PC-9 (cell line): ENCODE measurements around the gene CYB5D1. TPM values are rescaled to one million over a fixed set of nuclear protein-coding genes. Genes with fewer than 3 reads are reported as not detected.

Source experiments
- BruUV-seq: library from RNA; stranded (reverse); fragments of 400-500 nt; replicated peaks from 2 replicates; lab custom pipeline; 2021; lab: Mats Ljungman, UMichigan
- CTCF ChIA-PET: fragments of 300-600 bp; sonication (Branson Sonifier 250); formaldehyde crosslinking; loops from one replicate; lab custom pipeline; 2022; ENCODE audit warnings: antibody characterized with exemption; lab: Charles Lee
- POLR2A ChIA-PET: fragments of 300-600 bp; sonication (Branson Sonifier 250); formaldehyde crosslinking; loops from one replicate; lab custom pipeline; 2022; ENCODE audit warnings: antibody characterized with exemption; ENCODE audit not compliant: unreplicated experiment; lab: Charles Lee
- DNase-seq, 2 experiments: peaks; one replicate each; pipeline versions ENCODE4 v3.0.0 to v3.0.0-alpha.2; 2015 to 2022; ENCODE audit warnings: mixed read lengths in 1 of 2
- H2AFZ ChIP-seq: fragments of 200-600 bp; sonication (generic); 2 replicates; pipeline ENCODE4 v1.8.1; 2017; ENCODE audit warnings: antibody characterized with exemption
- H3F3A ChIP-seq: fragments of 200-600 bp; sonication (generic); 2 replicates; pipeline ENCODE4 v1.8.1; 2017; ENCODE audit warnings: antibody characterized with exemption, mild to moderate bottlenecking, low read depth; ENCODE audit not compliant: insufficient read depth
- H3K27ac ChIP-seq: fragments of 200-600 bp; sonication (generic); 2 replicates; pipeline ENCODE4 v1.6.1; 2016; ENCODE audit warnings: mixed run types
- H3K27me3 ChIP-seq: fragments of 200-600 bp; sonication (generic); 2 replicates; pipeline ENCODE4 v1.6.1; 2016; ENCODE audit warnings: low read depth, mixed run types; ENCODE audit not compliant: insufficient read depth
- H3K36me3 ChIP-seq: fragments of 200-600 bp; sonication (generic); 2 replicates; pipeline ENCODE4 v1.6.1; 2016; ENCODE audit warnings: low read depth, mixed run types
- H3K4me1 ChIP-seq: fragments of 200-600 bp; sonication (generic); replicated peaks from 2 replicates; pipeline ENCODE4 v1.6.1; 2016; ENCODE audit warnings: mixed run types; ENCODE audit not compliant: insufficient read depth
- H3K4me2 ChIP-seq: fragments of 200-600 bp; sonication (generic); 2 replicates; pipeline ENCODE4 v1.6.1; 2017; ENCODE audit warnings: mixed run types
- H3K4me3 ChIP-seq: fragments of 200-600 bp; sonication (generic); 2 replicates; pipeline ENCODE4 v1.6.1; 2016; ENCODE audit warnings: mixed run types
- H3K79me2 ChIP-seq: fragments of 200-600 bp; sonication (generic); 2 replicates; pipeline ENCODE4 v1.6.1; 2017; ENCODE audit warnings: low read depth, mixed run types
- H3K9me2 ChIP-seq: fragments of 200-600 bp; sonication (generic); 2 replicates; pipeline ENCODE4 v1.8.1; 2017; ENCODE audit warnings: mild to moderate bottlenecking; ENCODE audit not compliant: insufficient read depth
- H3K9me3 ChIP-seq: fragments of 200-600 bp; sonication (generic); 2 replicates; pipeline ENCODE4 v1.8.1; 2016; ENCODE audit warnings: low read depth; ENCODE audit not compliant: insufficient read depth
- H4K20me1 ChIP-seq: fragments of 200-600 bp; sonication (generic); 2 replicates; pipeline ENCODE4 v1.8.1; 2017; ENCODE audit not compliant: insufficient read depth
- EZH2 ChIP-seq: fragments of 200-600 bp; sonication (generic); IDR thresholded peaks from 2 replicates; pipeline ENCODE4 v1.8.0; 2017; ENCODE audit warnings: antibody characterized with exemption, low read depth
- intact Hi-C: fragments of 100-400 bp; cut with micrococcal nuclease; formaldehyde crosslinking; loops from one replicate; pipeline ENCODE4 v1.10.0; 2022; ENCODE audit not compliant: unreplicated experiment
- total RNA-seq: library from RNA; stranded (reverse); gene quantifications from 2 replicates; pipeline ENCODE4 v1.2.3, GENCODE V29; 2021
- TF ChIP-seq, protein P1 (sequence below): fragments of 200-600 bp; sonication (generic); conservative IDR thresholded peaks from 2 replicates; pipeline ENCODE4 v1.6.1; 2017; ENCODE audit warnings: mixed run types, antibody characterized with exemption, mild to moderate bottlenecking, moderate library complexity

The CYB5D1 gene
- total RNA-seq, 1 experiment from 2014 or later: 22.0 TPM

GRCh38 chr17:7841396-7841914 lies 16.3 kb upstream of the CYB5D1 start:
- Histone ChIP-seq H2AFZ (peak overlapping the region; percentile 91), H3K36me3 (no peaks in the 10 kb centered on the region), H3F3A (peaks cover 49% of the 10 kb centered on the region; the same call in 1 of the 2 replicates), H3K27me3 (no peaks in the 10 kb centered on the region), H3K4me3 (peak overlapping the region; percentile 93), H3K9me3 (no peaks in the 10 kb centered on the region), H3K4me1 (peaks cover 28% of the 10 kb centered on the region), H3K79me2 (peaks cover 23% of the 10 kb centered on the region), H3K4me2 (peak overlapping the region; percentile 97), H4K20me1 (peaks cover 10% of the 10 kb centered on the region), H3K27ac (peak overlapping the region; percentile 92), H3K9me2 (no peaks in the 10 kb centered on the region)
- no TSS peak for BruUV-seq
- ChIA-PET POLR2A (interaction anchor here (0.5 kb wide), 1 partner anchor 130 kb away, joined by 3 read pairs; no protein-coding TSS in a partner anchor), CTCF (no interaction called here)
- peak in 1 of 2 experiments; percentile 88 for DNase-seq
- TF ChIP-seq EZH2: no peak
- TF ChIP-seq, protein P1, sequence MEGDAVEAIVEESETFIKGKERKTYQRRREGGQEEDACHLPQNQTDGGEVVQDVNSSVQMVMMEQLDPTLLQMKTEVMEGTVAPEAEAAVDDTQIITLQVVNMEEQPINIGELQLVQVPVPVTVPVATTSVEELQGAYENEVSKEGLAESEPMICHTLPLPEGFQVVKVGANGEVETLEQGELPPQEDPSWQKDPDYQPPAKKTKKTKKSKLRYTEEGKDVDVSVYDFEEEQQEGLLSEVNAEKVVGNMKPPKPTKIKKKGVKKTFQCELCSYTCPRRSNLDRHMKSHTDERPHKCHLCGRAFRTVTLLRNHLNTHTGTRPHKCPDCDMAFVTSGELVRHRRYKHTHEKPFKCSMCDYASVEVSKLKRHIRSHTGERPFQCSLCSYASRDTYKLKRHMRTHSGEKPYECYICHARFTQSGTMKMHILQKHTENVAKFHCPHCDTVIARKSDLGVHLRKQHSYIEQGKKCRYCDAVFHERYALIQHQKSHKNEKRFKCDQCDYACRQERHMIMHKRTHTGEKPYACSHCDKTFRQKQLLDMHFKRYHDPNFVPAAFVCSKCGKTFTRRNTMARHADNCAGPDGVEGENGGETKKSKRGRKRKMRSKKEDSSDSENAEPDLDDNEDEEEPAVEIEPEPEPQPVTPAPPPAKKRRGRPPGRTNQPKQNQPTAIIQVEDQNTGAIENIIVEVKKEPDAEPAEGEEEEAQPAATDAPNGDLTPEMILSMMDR: no peak
- intact Hi-C loops: loop anchor here (5.0 kb wide), 3 partner anchors 94 to 579 kb away; partner anchors contain the start of gene CLDN7

- H3K4me1 ChIP-seq: peaks cover 28% of the 10 kb centered on the region
- H3K4me3 ChIP-seq: peak overlapping the region; percentile 93
- peak; percentile 58 to 91 for DNase-seq
- ChIA-PET POLR2A (interaction anchor here (0.5 kb wide), 1 partner anchor 131 kb away, joined by 3 read pairs; no protein-coding TSS in a partner anchor), CTCF (no interaction called here)
- no peaks in the 10 kb centered on the region for H3K9me3 ChIP-seq
- H3K36me3 ChIP-seq: no peaks in the 10 kb centered on the region
- H3F3A ChIP-seq: peaks cover 45% of the 10 kb centered on the region; the same call in 1 of the 2 replicates
- peak overlapping the region; percentile 92 for H3K27ac ChIP-seq
- no peaks in the 10 kb centered on the region for H3K9me2 ChIP-seq
- H3K27me3 ChIP-seq: no peaks in the 10 kb centered on the region
- H3K4me2 ChIP-seq: peak overlapping the region; percentile 97
- intact Hi-C loops: loop anchor here (5.0 kb wide), 3 partner anchors 95 to 580 kb away; partner anchors contain the start of gene CLDN7
- no TSS peak for BruUV-seq
- peaks cover 23% of the 10 kb centered on the region for H3K79me2 ChIP-seq
- peak overlapping the region; percentile 91 for H2AFZ ChIP-seq
- peaks cover 10% of the 10 kb centered on the region for H4K20me1 ChIP-seq
- TF ChIP-seq, protein P1: no peak
- no peak for TF ChIP-seq EZH2
Measured at GRCh38 chr17:7841915-7842379, 15.9 kb upstream of the CYB5D1 start.

- ChIA-PET CTCF (no interaction called here), POLR2A (interaction anchor here (0.5 to 0.6 kb wide), 3 partner anchors 70 to 159 kb away, joined by 4 to 8 read pairs (median 7); no protein-coding TSS in a partner anchor)
- Histone ChIP-seq H3K9me2 (no peaks in the 10 kb centered on the region), H3K27ac (peak overlapping the region; percentile 92), H4K20me1 (peaks cover 10% of the 10 kb centered on the region), H3K27me3 (no peaks in the 10 kb centered on the region), H3K79me2 (peaks cover 23% of the 10 kb centered on the region), H3K4me3 (peak overlapping the region; percentile 93), H3K4me1 (peaks cover 21% of the 10 kb centered on the region), H3K4me2 (peak overlapping the region; percentile 97), H2AFZ (no peak overlapping the region; the same call in 1 of the 2 replicates), H3F3A (peaks cover 39% of the 10 kb centered on the region; the same call in 1 of the 2 replicates), H3K36me3 (no peaks in the 10 kb centered on the region), H3K9me3 (no peaks in the 10 kb centered on the region)
- TSS peak; percentile 30 for BruUV-seq
- intact Hi-C loops: loop anchor here (5.0 kb wide), 3 partner anchors 95 to 580 kb away; partner anchors contain the start of gene CLDN7
- DNase-seq: peak; percentile 68
- no peak for TF ChIP-seq EZH2
Measured at GRCh38 chr17:7842380-7843256, 15.2 kb upstream of the CYB5D1 start.
